HS-5 (cell line): ENCODE data around the gene LRP5.
"Not testable (repeated sequence)": the region's sequence is repeated elsewhere in the genome, so short reads cannot be mapped to it uniquely, and the experiment has no call there.

Source experiments
- DNase-seq: peaks from one replicate; pipeline ENCODE4 v3.0.0-alpha.2; 2012; ENCODE audit warnings: low read depth

Gene LRP5

DNA sequence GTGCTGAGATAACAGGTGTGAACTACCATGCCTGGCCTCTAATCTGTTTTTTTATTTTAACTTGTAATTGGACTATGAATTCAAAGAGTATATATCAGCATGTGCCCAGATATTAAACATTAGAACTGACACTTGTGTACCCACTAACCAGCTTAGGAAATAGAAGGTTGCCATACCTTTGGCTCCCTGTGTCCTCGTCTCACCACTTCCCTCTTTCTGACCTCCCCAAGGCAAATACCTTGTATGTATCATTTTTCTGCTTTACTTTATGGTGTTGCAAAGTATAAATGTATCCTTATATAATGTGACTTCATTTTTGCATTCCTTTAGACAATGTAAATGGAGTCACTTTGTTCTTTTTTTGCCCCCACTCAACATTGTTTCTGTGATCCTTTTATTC lies 157.3 kb downstream of the LRP5 start:
- DNase-seq = no peak

DNA sequence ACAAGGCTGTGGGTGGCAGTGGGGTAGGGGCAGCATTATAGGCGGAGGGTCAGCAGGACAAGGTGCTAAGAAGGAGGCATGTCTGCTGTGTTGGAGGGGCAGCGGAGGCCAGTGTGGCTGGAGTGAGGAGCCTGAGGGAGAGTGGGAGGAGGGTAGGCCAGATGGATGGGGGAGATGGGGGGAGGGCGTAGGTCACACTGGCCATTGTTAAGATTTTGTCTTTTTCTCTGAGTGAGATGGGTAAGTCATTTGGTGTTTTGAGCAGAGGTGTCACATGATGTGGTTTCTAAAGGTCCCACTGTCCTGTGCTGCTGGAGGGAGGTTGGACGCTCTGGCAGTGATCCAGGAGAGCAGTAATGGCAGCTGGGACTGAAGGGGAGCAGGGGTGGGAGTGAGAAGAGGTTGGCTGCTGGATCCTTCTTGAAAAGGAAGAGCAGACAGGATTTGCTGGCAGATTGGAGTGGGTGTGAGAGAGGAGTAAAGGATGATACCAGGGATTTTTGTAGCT lies 158.0 kb downstream of the LRP5 start:
- no peak for DNase-seq

DNA sequence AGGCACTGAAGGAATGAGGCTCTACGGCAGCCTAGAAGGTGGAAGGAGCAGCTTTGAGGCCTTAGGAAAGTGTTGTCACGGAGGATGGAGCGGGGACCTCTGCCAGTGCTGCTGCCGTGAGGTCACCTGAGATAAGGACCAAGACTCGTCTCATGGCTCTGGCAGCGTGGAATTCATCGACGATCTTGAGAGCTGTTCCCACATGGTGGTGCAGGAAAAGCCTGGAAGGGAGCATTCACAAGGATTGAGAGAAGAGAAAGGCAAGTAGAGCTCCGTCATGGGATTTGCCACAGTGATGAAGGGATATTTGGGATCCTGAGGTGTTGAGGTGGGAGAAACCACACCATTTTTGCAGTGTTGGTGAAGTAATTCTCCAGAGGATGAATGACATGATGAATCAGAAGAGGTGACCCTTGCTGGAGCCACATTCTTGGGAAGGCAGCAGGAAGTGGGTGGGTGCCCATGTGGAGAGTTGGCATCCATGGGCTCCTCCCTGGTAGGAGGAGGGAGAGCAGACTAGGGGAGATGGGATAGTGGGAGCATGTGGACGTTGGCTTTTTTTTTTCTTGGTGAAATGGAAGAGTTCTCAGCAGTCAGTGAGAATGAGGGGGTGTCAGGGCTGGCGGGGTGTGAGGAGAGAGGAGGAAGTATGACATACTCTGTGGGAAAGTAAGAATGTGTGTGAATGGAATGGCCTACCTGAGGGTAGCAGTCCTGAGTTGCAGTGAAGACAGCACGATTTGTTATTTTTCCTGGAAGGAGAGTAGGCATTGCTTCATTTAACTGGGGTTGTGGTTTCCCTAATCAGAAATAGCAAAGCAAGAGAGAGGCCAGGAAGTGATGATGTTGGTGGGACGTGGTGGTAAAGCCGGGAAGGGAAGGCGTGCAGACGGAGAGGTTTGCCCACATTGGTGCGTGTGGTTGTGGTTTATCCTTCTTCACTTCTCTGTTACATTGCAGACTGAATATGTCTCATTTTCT lies 159.3 kb downstream of the LRP5 start:
- no peak for DNase-seq

DNA sequence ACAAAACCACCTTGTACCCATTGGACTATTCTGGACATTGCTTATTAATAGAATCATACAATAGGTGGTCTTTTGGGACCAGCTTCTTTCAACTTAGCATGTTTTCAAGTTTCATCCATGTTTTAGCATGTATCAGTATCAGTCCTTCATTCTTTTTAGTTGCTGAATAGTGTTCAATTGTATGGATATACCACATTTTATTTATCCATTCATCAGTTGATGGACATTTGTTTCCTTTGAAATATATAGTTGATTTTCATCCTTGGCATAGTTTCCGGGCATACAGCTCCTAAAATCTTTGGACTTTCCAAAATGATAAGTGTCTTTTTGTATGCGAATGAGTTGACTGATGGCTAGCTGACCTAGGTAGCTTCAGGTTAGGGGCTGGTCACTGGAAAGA lies 160.4 kb downstream of the LRP5 start:
- DNase-seq = no peak

DNA sequence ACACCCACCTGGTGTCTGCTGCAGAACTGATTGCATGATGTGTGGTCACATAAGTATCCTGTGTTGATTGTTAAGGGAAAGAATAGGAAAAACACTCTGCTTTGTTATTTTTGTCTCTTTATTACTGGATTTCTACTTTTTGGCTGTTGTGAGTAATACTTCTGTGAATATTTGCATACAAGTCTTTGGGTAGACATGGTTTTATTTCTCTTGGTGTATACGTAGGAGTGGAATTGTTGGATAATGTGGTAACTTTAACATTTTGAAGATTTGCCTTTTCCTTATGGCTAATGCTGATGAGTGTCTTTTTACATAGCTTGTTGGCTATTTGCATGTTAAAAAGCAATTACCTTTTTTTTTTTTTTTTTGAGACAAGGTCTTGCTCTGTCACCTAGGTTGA lies 161.3 kb downstream of the LRP5 start:
- DNase-seq = no peak

DNA sequence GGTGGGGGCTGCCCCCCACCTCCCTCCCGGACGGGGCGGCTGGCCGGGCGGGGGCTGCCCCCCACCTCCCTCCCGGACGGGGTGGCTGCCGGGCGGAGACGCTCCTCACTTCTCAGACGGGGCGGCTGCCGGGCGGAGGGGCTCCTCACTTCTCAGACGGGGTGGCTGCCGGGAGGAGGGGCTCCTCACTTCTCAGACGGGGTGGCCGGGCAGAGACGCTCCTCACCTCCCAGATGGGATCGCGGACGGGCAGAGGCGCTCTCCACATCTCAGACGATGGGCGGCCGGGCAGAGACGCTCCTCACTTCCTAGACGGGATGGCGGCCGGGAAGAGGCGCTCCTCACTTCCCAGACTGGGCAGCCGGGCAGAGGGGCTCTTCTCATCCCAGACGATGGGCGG lies 163.2 kb downstream of the LRP5 start:
- DNase-seq = not testable (repeated sequence)

DNA sequence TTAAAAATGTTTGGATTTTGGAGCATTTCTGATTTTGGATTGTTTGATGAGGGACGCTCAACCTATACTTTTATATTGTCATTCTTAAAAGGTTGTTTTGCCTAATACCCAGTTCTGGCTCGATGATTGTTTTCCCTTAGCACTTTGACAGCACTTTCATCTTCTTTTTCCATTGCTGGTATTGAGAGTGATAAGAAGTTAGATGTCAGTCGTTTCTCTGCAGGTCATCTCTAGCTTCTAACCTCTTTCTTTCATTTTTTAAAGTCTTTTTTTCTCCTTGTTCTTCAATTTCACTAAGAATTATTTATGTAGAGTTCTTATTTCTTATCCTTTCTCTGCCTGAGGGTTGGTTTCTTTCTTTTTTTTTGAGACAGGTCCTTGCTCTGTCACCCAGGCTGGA lies 167.0 kb downstream of the LRP5 start:
- DNase-seq = no peak

DNA sequence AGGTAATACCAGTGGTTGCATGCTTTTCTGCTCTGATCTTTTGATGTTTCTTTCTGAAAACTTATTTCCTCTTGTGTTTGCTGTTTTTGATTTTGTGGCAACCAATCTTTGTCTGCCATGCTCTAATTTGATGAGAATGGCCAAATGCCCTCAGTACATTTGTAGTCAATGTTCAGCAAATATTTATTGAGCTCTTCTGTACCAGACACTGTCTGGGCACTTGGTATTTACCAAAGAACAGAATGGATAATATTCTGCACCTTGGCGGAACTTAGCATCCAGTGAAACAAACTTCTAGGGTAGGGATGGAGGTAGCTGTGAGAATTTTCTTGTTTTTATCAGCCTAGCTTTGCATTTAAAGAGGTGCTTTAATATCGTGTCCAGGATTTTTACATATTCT lies 167.8 kb downstream of the LRP5 start:
- DNase-seq = no peak

DNA sequence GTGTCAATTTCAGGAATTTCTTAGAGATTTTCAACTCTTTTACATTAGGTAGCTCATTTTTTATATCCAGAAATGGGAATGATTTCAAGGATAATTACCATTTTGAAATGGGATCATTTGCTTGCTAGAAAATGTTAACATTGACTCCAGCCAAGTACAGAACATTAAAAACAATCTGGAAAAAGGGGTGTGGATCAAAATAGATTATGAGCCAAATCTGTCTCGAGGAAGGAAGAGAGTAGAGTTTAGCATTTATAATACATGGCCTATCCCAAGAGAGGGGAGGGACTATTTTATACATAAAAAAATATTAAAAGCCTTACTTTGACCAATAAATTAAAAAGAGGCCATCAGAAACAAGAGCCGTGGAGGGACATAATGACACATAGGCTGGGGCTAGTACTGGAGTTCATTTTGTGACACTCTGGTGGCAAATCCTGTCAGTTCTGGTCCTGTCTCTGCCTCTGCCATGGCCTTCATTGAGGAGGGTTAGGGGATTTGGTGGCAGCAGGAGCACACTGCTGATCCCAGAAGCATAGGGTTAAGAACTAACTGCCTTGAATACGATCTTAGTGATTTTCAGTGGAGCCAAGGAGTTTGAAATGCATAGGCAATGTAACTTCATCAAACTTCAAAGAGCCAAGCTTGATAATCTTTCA lies 168.6 kb downstream of the LRP5 start:
- DNase-seq = no peak

DNA sequence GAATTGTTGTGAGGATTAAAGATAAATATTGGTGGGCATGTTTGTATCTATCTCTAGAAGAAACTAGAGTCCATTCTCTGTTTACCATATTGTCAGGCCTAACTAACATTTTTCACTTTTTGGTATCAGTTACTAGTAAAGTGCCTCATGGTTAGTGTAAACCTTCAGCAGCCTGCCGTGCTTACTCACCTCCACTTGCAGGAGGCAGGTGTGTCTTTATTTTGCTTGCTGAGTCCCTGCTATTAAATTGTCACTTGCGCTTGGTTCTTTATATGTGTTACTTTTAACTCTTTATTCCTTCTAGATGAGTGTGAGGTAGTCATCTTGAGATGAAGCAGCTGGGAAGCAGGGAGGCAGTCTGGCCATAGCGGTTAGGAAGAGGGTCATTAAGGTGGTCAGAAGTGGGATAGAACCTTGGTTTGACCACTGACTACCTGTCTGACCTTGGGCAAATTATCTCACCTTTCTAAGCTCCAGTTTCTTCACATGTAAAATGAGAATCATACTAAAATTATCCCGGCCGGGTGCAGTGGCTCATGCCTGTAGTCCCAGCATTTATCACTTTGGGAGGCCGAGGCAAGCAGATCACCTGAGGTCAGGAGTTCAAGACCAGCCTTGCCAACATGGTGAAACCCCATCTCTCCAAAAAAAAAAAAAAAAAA lies 169.3 kb downstream of the LRP5 start:
- DNase-seq = no peak

DNA sequence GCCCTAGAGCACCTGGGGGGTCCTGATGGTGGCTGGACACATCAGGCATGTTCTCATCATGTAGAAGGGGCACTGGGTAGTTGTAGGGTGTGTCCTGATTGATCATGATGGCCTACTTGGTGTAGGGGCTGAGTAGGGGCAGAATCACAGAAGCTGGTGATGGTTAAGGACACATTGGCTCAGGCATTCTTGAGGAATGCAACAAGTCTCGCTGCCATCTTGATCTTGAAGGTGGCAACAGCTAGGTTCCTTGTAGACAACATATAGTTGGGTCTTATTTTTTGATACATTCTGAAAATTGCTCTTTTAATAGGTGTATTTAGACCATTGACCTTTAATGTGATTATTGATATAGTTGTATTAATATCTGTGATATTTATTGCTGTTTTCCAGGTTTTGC lies 176.2 kb downstream of the LRP5 start:
- DNase-seq = no peak

DNA sequence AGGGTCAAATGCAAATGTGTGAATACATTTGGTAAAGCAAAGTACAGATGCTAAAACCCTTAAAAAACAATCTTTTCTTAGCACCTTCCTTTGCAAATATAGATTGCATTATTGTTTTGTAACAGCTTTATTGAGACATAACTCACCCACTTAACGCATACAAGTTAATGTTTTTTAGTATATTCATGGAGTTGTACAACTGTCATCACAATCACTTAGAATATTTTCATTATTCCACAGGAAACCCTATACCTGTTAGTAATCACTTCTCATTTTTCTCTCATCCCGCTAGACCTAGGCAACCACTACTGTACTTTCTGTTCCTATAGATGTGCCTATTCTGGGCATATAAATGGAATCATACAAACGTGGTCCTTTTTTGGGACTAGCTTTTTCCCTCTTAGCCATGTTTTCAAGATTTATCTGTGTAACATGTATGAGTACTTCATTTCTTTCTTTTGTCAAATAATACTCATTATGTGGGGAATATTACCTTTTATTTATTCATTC lies 182.9 kb downstream of the LRP5 start:
- no peak for DNase-seq

DNA sequence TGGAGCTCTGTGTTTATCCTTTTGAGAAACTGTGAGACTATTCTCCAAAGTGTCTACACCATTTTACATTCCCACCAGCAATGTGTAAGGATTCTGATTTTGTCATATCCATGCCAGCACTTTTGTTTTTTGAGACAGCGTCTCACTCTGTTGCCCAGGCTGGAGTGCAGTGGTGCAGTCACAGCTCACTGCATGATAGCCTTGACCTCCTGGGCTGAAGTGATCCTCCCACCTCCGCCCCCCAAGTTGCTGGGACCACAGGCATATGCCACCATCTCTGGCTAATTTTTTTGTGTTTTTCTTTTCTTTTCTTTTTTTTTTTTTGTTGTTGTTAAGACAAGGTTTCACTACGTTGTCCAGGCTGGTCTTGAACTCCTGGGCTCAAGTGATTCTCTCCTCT lies 183.5 kb downstream of the LRP5 start:
- no peak for DNase-seq

DNA sequence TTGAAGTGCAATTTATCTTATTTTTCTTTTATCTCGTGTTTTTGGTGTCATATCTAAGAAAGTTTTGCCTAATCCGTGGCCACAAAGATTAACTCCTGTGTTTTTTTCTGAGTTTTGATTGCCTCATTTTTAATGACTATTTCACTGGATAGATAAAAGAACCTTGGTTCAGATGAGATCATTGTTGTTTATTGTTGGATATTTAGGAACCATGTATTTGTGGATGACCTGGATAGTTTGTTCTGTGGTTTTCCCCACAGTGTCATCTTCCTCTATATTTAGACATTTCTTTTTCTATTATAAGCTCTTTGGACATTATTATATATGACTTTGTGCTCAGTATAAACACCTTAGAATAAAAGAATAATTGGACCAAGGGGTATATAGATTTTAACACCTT lies 185.4 kb downstream of the LRP5 start:
- no peak for DNase-seq

DNA sequence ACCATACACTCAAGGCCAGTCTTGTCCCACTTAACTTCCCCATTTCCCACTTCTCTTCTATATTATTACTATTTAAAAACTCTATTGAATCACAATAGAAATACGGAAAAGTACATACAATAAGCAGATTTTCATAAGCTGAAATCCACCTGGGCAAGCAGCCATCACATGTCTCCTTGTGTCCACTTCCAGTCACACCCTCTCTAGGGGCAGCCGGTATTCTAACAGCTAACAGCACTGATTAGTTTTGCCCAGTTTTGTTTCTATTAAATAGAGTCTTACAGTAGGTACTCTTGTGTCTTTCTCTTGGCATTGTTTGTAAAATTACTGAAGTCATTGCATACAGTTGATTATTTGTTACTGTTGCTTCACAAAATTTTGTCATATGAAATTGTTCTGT lies 185.9 kb downstream of the LRP5 start:
- DNase-seq = no peak
